ENCODE results near the gene DAB1.

DNA sequence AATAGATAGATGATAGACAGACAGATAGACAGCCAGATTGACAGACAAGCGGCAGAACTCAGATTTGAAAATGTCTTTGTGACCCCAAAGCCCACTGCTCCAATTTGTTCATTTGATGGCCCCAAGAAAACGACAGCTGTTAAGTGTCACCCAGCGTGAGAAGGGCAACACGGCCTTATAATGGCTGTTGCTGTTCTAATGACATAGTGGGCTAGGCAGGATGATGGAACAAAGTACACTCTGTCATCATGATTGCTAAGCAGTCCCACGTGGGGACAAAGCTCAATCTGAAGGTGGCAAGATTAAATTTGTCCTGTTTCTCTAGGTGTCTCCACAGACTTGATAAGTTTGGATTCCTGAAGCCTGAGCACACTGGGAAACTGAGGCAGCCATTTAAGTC, 112.9 kb downstream of the DAB1 start:
- no peak for TF ChIP-seq POLR2A (IDR thresholded peaks at IDR 0.05; ENCODE audit: borderline replicate concordance, extremely low read depth, insufficient read depth, insufficient read length)
- no peak for TF ChIP-seq SRF (IDR thresholded peaks at IDR 0.05; ENCODE audit: low read depth)
- no peak for TF ChIP-seq EZH2 (IDR thresholded peaks at IDR 0.05)
- TF ChIP-seq TCF7L2 (IDR thresholded peaks at IDR 0.05; ENCODE audit: borderline replicate concordance, extremely low read depth, insufficient read depth, insufficient read length), result no peak
- no peak for TF ChIP-seq CEBPB (IDR thresholded peaks at IDR 0.05; ENCODE audit: low read depth)
- TF ChIP-seq YY1 (IDR thresholded peaks at IDR 0.05; ENCODE audit: extremely low read depth, insufficient replicate concordance, low read depth, low read length), result no peak
- no peak for TF ChIP-seq CTCF (IDR thresholded peaks at IDR 0.05 in 2 of 3, conservative IDR thresholded peaks at IDR 0.05 in 1 of 3; ENCODE audit: borderline replicate concordance in 1 of 3, insufficient read depth in 1 of 3, low read depth in 2 of 3, low read length in 2 of 3)
- TF ChIP-seq POLR2AphosphoS5 (IDR thresholded peaks at IDR 0.05; ENCODE audit: low read depth, low read length), result no peak
- TF ChIP-seq RAD21 (IDR thresholded peaks at IDR 0.05; ENCODE audit: low read depth), result no peak
- no peak for TF ChIP-seq EZH2phosphoT487 (IDR thresholded peaks at IDR 0.05; ENCODE audit: borderline replicate concordance)
- TF ChIP-seq SIN3A (IDR thresholded peaks at IDR 0.05; ENCODE audit: low read depth), result no peak

Data from HCT116 (cell line).